Bronchial epithelial cell (primary cell): ENCODE data around the gene SHC4. TPM values are rescaled to one million over a fixed set of nuclear protein-coding genes. Genes with fewer than 3 reads are reported as not detected.

Source experiments
- DNase-seq: peaks from one replicate; pipeline ENCODE4 v3.0.0-alpha.2; 2010; ENCODE audit warnings: low read depth
- FAIRE-seq: peaks from 2 replicates; lab custom pipeline; 2011; peaks lifted over from hg19 to GRCh38; lab: Jason Lieb, UNC
- H3K27me3 ChIP-seq: 2 replicates; pipeline ENCODE4 v1.5.1; 2011; ENCODE audit warnings: low read length; ENCODE audit not compliant: control insufficient read depth, insufficient read depth
- H3K36me3 ChIP-seq: 2 replicates; pipeline ENCODE4 v1.5.1; 2011; ENCODE audit warnings: low read length; ENCODE audit not compliant: control insufficient read depth, insufficient read depth
- H3K4me3 ChIP-seq: 2 replicates; pipeline ENCODE4 v1.5.1; 2011; ENCODE audit warnings: mild to moderate bottlenecking, low read depth, low read length, control low read depth
- CTCF ChIP-seq: IDR thresholded peaks from 2 replicates; pipeline ENCODE4 v1.5.1; 2011; ENCODE audit warnings: mild to moderate bottlenecking, moderate library complexity, low read length, control low read depth, inconsistent platforms; ENCODE audit not compliant: insufficient read depth, severe bottlenecking
- total RNA-seq: library from RNA; depleted of rRNA; stranded (reverse); fragments of >200 nt; gene quantifications from 2 replicates; pipeline ENCODE4 v1.2.1, GENCODE V29; 2014

The SHC4 gene
- total RNA-seq, 1 donor from 2014 or later: under 0.01 TPM

GRCh38 chr15:48877630-48878595 is 85.8 kb downstream of the SHC4 start, which contains the start of gene EID1:
EID1 (plus strand) TSS chr15:48878134; CDS start chr15:48878177, 43 bp downstream.
- Histone ChIP-seq H3K36me3 (no peaks in the 10 kb centered on the region), H3K27me3 (no peaks in the 10 kb centered on the region), H3K4me3 (peak within 1 kb of the TSS; percentile 70)
- DNase-seq (peak; percentile 91), FAIRE-seq (no peak)
- no peak for TF ChIP-seq CTCF

GRCh38 chr15:48876057-48876456 is 87.7 kb downstream of the SHC4 start:
- no peak for FAIRE-seq
- DNase-seq: no peak
- TF ChIP-seq CTCF: no peak
- no peaks in the 10 kb centered on the region for H3K36me3 ChIP-seq
- H3K27me3 ChIP-seq: no peaks in the 10 kb centered on the region
- H3K4me3 ChIP-seq: no peak overlapping the region

GRCh38 chr15:48875241-48875960 is 88.3 kb downstream of the SHC4 start:
- no peaks in the 10 kb centered on the region for H3K36me3 ChIP-seq
- H3K4me3 ChIP-seq: no peak overlapping the region
- TF ChIP-seq CTCF: no peak
- FAIRE-seq (no peak), DNase-seq (no peak)
- no peaks in the 10 kb centered on the region for H3K27me3 ChIP-seq

- DNase-seq: no peak
- Histone ChIP-seq H3K4me3 (no peak overlapping the region), H3K27me3 (no peaks in the 10 kb centered on the region), H3K36me3 (no peaks in the 10 kb centered on the region)
- FAIRE-seq: no peak
- no peak for TF ChIP-seq CTCF
These were observed 91.1 kb downstream of the SHC4 start for GRCh38 chr15:48872632-48873031.

- DNase-seq (peak; percentile 40), FAIRE-seq (no peak)
- Histone ChIP-seq H3K4me3 (no peak overlapping the region), H3K27me3 (no peaks in the 10 kb centered on the region), H3K36me3 (no peaks in the 10 kb centered on the region)
- no peak for TF ChIP-seq CTCF
These were observed 92.2 kb downstream of the SHC4 start for GRCh38 chr15:48871542-48871941.
